H54 (cell line): Measurements from ENCODE around the gene TPH1.
"Not testable (repeated sequence)": the region's sequence is repeated elsewhere in the genome, so short reads cannot be mapped to it uniquely, and the experiment has no call there.

Experiments
- DNase-seq: peaks from one replicate; pipeline ENCODE4 v3.0.0; 2011; ENCODE audit warnings: low spot score, mixed read lengths; ENCODE audit not compliant: insufficient read length
- FAIRE-seq: peaks from 3 replicates; lab custom pipeline; 2011; peaks lifted over from hg19 to GRCh38; lab: Jason Lieb, UNC
- POLR2A ChIP-seq: IDR thresholded peaks from 2 replicates; pipeline ENCODE4 v1.6.1; 2011; ENCODE audit warnings: low read depth, mild to moderate bottlenecking, low read length

TPH1 gene

GRCh38 chr11:18012906-18013781 lies 32.9 kb downstream of the TPH1 start, which contains the start of gene SERGEF:
SERGEF (minus strand) TSS chr11:18013047; CDS start chr11:18013010, 37 bp downstream.
- FAIRE-seq (no peak), DNase-seq (peak; percentile 95)
- TF ChIP-seq POLR2A, result peak; percentile 66

GRCh38 chr11:18012122-18012905 lies 33.8 kb downstream of the TPH1 start:
- peak; percentile 73; the same call in 1 of the 2 replicates for TF ChIP-seq POLR2A
- FAIRE-seq, result no peak
- no peak for DNase-seq

- FAIRE-seq (no peak), DNase-seq (no peak)
- TF ChIP-seq POLR2A, result no peak
Measured at GRCh38 chr11:18011633-18012032, 34.4 kb downstream of the TPH1 start.

- FAIRE-seq (no peak), DNase-seq (no peak)
- no peak for TF ChIP-seq POLR2A
Measured at GRCh38 chr11:18010977-18011586, 35.0 kb downstream of the TPH1 start.

GRCh38 chr11:18010121-18010670 lies 35.9 kb downstream of the TPH1 start:
- DNase-seq (no peak), FAIRE-seq (no peak)
- TF ChIP-seq POLR2A, result no peak

- DNase-seq (no peak), FAIRE-seq (no peak)
- no peak for TF ChIP-seq POLR2A
Measured at GRCh38 chr11:18005376-18006129, 40.5 kb downstream of the TPH1 start.

- no peak for TF ChIP-seq POLR2A
- DNase-seq, result no peak
- no peak for FAIRE-seq
Measured at GRCh38 chr11:18001191-18001590, 44.9 kb downstream of the TPH1 start.

GRCh38 chr11:18000760-18001159 lies 45.3 kb downstream of the TPH1 start:
- TF ChIP-seq POLR2A, result no peak
- DNase-seq (no peak), FAIRE-seq (no peak)

GRCh38 chr11:18000128-18000527 lies 45.9 kb downstream of the TPH1 start:
- not testable (repeated sequence) for FAIRE-seq, DNase-seq
